Measurements from ENCODE around the gene MRPL18.
"Not testable (repeated sequence)": the region's sequence is repeated elsewhere in the genome, so short reads cannot be mapped to it uniquely, and the experiment has no call there.

MRPL18 gene

GRCh38 chr6:159790149-159790955 is at the start of gene MRPL18:
MRPL18 (plus strand) TSS chr6:159790467; CDS start chr6:159790588, 121 bp downstream.
- H3K36me3 ChIP-seq (ENCODE audit: insufficient read depth, low read length) = peaks cover 16% of the 10 kb centered on the region
- H3K27me3 ChIP-seq (ENCODE audit: control insufficient read depth in 1 of 2, insufficient read depth in 2 of 2, low read length in 2 of 2) = no peaks in the 10 kb centered on the region
- H3K27ac ChIP-seq (ENCODE audit: low read depth, low read length) = peak within 1 kb of the TSS; percentile 90
- peaks cover 39% of the 10 kb centered on the region for H3K4me1 ChIP-seq (ENCODE audit: insufficient read depth, low read length)
- H3K9me3 ChIP-seq (ENCODE audit: low read length) = no peaks in the 10 kb centered on the region
- H3K9ac ChIP-seq (ENCODE audit: low read length) = peak within 1 kb of the TSS; percentile 97
- H3K4me3 ChIP-seq (ENCODE audit: low read depth in 1 of 2, low read length in 2 of 2) = peak within 1 kb of the TSS; percentile 90 to 100

- Histone ChIP-seq H3K36me3 (ENCODE audit: insufficient read depth, low read length) (peaks cover 55% of the 10 kb centered on the region), H3K27me3 (ENCODE audit: control insufficient read depth in 1 of 2, insufficient read depth in 2 of 2, low read length in 2 of 2) (no peaks in the 10 kb centered on the region), H3K27ac (ENCODE audit: low read depth, low read length) (no peak overlapping the region), H3K4me1 (ENCODE audit: insufficient read depth, low read length) (peaks cover under 1% of the 10 kb centered on the region), H3K4me3 (ENCODE audit: low read depth in 1 of 2, low read length in 2 of 2) (no peak overlapping the region), H3K9ac (ENCODE audit: low read length) (no peak overlapping the region), H3K9me3 (ENCODE audit: low read length) (no peaks in the 10 kb centered on the region)
Measured at GRCh38 chr6:159742165-159742564, 48.1 kb upstream of the MRPL18 start.

- H3K36me3 ChIP-seq (ENCODE audit: insufficient read depth, low read length) = peaks cover 64% of the 10 kb centered on the region
- no peak overlapping the region for H3K27ac ChIP-seq (ENCODE audit: low read depth, low read length)
- no peak overlapping the region for H3K4me3 ChIP-seq (ENCODE audit: low read depth in 1 of 2, low read length in 2 of 2)
- H3K27me3 ChIP-seq (ENCODE audit: control insufficient read depth in 1 of 2, insufficient read depth in 2 of 2, low read length in 2 of 2) = no peaks in the 10 kb centered on the region
- H3K9me3 ChIP-seq (ENCODE audit: low read length) = no peaks in the 10 kb centered on the region
- no peaks in the 10 kb centered on the region for H3K4me1 ChIP-seq (ENCODE audit: insufficient read depth, low read length)
- H3K9ac ChIP-seq (ENCODE audit: low read length) = no peak overlapping the region
Measured at GRCh38 chr6:159745081-159745480, 45.2 kb upstream of the MRPL18 start.

- no peaks in the 10 kb centered on the region for H3K9me3 ChIP-seq (ENCODE audit: low read length)
- no peak overlapping the region for H3K9ac ChIP-seq (ENCODE audit: low read length)
- no peak overlapping the region for H3K4me3 ChIP-seq (ENCODE audit: low read depth in 1 of 2, low read length in 2 of 2)
- H3K4me1 ChIP-seq (ENCODE audit: insufficient read depth, low read length) = no peaks in the 10 kb centered on the region
- no peak overlapping the region for H3K27ac ChIP-seq (ENCODE audit: low read depth, low read length)
- H3K36me3 ChIP-seq (ENCODE audit: insufficient read depth, low read length) = peaks cover 58% of the 10 kb centered on the region
- H3K27me3 ChIP-seq (ENCODE audit: control insufficient read depth in 1 of 2, insufficient read depth in 2 of 2, low read length in 2 of 2) = no peaks in the 10 kb centered on the region
Measured at GRCh38 chr6:159746759-159747158, 43.5 kb upstream of the MRPL18 start.

GRCh38 chr6:159748127-159748526 is 42.1 kb upstream of the MRPL18 start:
- H3K4me3 ChIP-seq (ENCODE audit: low read depth in 1 of 2, low read length in 2 of 2) = not testable (repeated sequence)
- peaks cover 64% of the 10 kb centered on the region for H3K36me3 ChIP-seq (ENCODE audit: insufficient read depth, low read length)

GRCh38 chr6:159751448-159751847 is 38.8 kb upstream of the MRPL18 start:
- Histone ChIP-seq H3K4me1 (ENCODE audit: insufficient read depth, low read length) (no peaks in the 10 kb centered on the region), H3K27ac (ENCODE audit: low read depth, low read length) (no peak overlapping the region), H3K9ac (ENCODE audit: low read length) (no peak overlapping the region), H3K27me3 (ENCODE audit: control insufficient read depth in 1 of 2, insufficient read depth in 2 of 2, low read length in 2 of 2) (no peaks in the 10 kb centered on the region), H3K9me3 (ENCODE audit: low read length) (no peaks in the 10 kb centered on the region), H3K36me3 (ENCODE audit: insufficient read depth, low read length) (peaks cover 57% of the 10 kb centered on the region), H3K4me3 (ENCODE audit: low read depth in 1 of 2, low read length in 2 of 2) (no peak overlapping the region)

More at GRCh38 chr6:159748127-159748526, 42.1 kb upstream of the MRPL18 start:
- not testable (repeated sequence) for H3K4me1 ChIP-seq (ENCODE audit: insufficient read depth, low read length); H3K27ac ChIP-seq (ENCODE audit: low read depth, low read length); H3K9me3 ChIP-seq (ENCODE audit: low read length); H3K27me3 ChIP-seq (ENCODE audit: control insufficient read depth in 1 of 2, insufficient read depth in 2 of 2, low read length in 2 of 2); H3K9ac ChIP-seq (ENCODE audit: low read length)

GRCh38 chr6:159753081-159753872 is 37.0 kb upstream of the MRPL18 start:
- no peaks in the 10 kb centered on the region for H3K4me1 ChIP-seq (ENCODE audit: insufficient read depth, low read length)
- H3K4me3 ChIP-seq (ENCODE audit: low read depth in 1 of 2, low read length in 2 of 2) = no peak overlapping the region
- no peak overlapping the region for H3K9ac ChIP-seq (ENCODE audit: low read length)
- no peak overlapping the region for H3K27ac ChIP-seq (ENCODE audit: low read depth, low read length)
- peaks cover 67% of the 10 kb centered on the region for H3K36me3 ChIP-seq (ENCODE audit: insufficient read depth, low read length)
- H3K9me3 ChIP-seq (ENCODE audit: low read length) = no peaks in the 10 kb centered on the region
- H3K27me3 ChIP-seq (ENCODE audit: control insufficient read depth in 1 of 2, insufficient read depth in 2 of 2, low read length in 2 of 2) = no peaks in the 10 kb centered on the region

GRCh38 chr6:159754401-159754800 is 35.9 kb upstream of the MRPL18 start:
- Histone ChIP-seq H3K9me3 (ENCODE audit: low read length) (no peaks in the 10 kb centered on the region), H3K36me3 (ENCODE audit: insufficient read depth, low read length) (peaks cover 64% of the 10 kb centered on the region), H3K4me3 (ENCODE audit: low read depth in 1 of 2, low read length in 2 of 2) (no peak overlapping the region), H3K27me3 (ENCODE audit: control insufficient read depth in 1 of 2, insufficient read depth in 2 of 2, low read length in 2 of 2) (no peaks in the 10 kb centered on the region), H3K27ac (ENCODE audit: low read depth, low read length) (no peak overlapping the region), H3K9ac (ENCODE audit: low read length) (no peak overlapping the region), H3K4me1 (ENCODE audit: insufficient read depth, low read length) (no peaks in the 10 kb centered on the region)

GRCh38 chr6:159754959-159755914 is 35.0 kb upstream of the MRPL18 start:
- H3K4me1 ChIP-seq (ENCODE audit: insufficient read depth, low read length) = no peaks in the 10 kb centered on the region
- peaks cover 64% of the 10 kb centered on the region for H3K36me3 ChIP-seq (ENCODE audit: insufficient read depth, low read length)
- no peak overlapping the region for H3K9ac ChIP-seq (ENCODE audit: low read length)
- no peaks in the 10 kb centered on the region for H3K27me3 ChIP-seq (ENCODE audit: control insufficient read depth in 1 of 2, insufficient read depth in 2 of 2, low read length in 2 of 2)
- H3K27ac ChIP-seq (ENCODE audit: low read depth, low read length) = no peak overlapping the region
- no peak overlapping the region for H3K4me3 ChIP-seq (ENCODE audit: low read depth in 1 of 2, low read length in 2 of 2)
- H3K9me3 ChIP-seq (ENCODE audit: low read length) = no peaks in the 10 kb centered on the region

- no peak overlapping the region for H3K27ac ChIP-seq (ENCODE audit: low read depth, low read length)
- peaks cover 10% of the 10 kb centered on the region for H3K4me1 ChIP-seq (ENCODE audit: insufficient read depth, low read length)
- no peaks in the 10 kb centered on the region for H3K9me3 ChIP-seq (ENCODE audit: low read length)
- peaks cover 62% of the 10 kb centered on the region for H3K36me3 ChIP-seq (ENCODE audit: insufficient read depth, low read length)
- H3K27me3 ChIP-seq (ENCODE audit: control insufficient read depth in 1 of 2, insufficient read depth in 2 of 2, low read length in 2 of 2) = no peaks in the 10 kb centered on the region
- H3K9ac ChIP-seq (ENCODE audit: low read length) = no peak overlapping the region
- no peak overlapping the region for H3K4me3 ChIP-seq (ENCODE audit: low read depth in 1 of 2, low read length in 2 of 2)
Measured at GRCh38 chr6:159756508-159756907, 33.8 kb upstream of the MRPL18 start.
